GM15510 (cell line): ENCODE data around the gene GRM7.

Experiments
- POLR2A ChIP-seq: IDR thresholded peaks from 3 replicates; pipeline ENCODE4 v1.6.1; 2011; ENCODE audit warnings: borderline replicate concordance; ENCODE audit not compliant: insufficient read length; ENCODE audit errors: extremely low read depth

Gene GRM7

DNA sequence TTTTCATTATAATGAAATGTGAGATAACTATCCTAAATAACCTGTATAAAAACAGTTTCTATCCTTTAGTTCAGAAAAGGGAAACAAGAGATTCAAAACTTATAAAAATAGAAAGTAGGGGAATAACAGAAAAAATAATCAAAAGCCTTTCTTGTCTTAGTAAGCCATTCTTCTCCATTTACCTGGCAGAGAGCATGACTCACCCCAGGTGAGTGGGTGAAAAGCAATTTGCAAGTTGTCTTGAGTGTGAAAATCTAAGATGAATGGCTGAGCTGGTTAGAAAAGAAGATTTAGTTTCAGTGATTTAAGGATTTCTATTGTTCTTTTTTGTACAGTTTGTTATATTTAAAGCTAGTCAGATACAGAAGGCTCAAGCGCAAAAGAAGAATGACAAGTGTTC is 702.0 kb downstream of the GRM7 start:
- TF ChIP-seq POLR2A = no peak

DNA sequence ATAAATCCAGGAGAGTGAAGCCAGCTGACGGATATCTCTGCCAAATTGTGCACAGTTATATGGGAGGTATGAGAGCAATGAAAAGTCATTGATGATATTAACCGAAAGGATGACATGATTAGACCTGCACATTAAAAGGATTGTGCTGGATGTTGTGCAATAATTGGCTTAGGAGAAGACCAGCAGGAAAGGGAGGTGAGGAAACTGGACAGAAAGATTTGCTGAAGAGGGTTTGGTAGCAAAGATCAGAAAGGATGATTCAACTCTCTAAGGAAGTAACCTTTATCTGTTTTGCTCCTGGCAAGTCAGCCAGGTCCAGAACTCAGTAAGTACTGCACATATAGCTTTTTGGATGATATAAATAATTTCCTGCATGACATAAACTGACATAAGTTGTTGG is 704.7 kb downstream of the GRM7 start:
- TF ChIP-seq POLR2A = no peak

DNA sequence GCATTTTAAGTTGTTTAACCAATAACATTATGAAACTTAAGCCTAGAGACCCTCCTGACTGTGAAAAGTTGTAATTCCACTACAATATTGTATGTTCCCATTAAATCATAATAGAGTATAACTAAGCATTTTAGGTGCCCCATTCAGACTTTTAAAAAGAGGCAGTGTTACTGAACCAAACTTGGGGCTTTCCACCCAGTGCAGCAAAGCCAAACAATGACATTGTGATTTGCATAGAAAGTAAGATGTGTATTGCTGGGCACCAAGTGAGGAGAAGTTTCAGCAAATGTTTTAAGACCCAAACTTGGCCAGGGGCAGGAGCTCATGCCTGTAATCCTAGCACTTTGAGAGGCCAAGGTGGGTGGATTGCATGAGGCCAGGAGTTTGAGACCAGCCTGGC is 706.2 kb downstream of the GRM7 start:
- TF ChIP-seq POLR2A = no peak

- TF ChIP-seq POLR2A = no peak
Measured at GRCh38 chr3:7568526-7569184, 707.7 kb downstream of the GRM7 start.

- no peak for TF ChIP-seq POLR2A
Measured at GRCh38 chr3:7573330-7573729, 712.4 kb downstream of the GRM7 start.

DNA sequence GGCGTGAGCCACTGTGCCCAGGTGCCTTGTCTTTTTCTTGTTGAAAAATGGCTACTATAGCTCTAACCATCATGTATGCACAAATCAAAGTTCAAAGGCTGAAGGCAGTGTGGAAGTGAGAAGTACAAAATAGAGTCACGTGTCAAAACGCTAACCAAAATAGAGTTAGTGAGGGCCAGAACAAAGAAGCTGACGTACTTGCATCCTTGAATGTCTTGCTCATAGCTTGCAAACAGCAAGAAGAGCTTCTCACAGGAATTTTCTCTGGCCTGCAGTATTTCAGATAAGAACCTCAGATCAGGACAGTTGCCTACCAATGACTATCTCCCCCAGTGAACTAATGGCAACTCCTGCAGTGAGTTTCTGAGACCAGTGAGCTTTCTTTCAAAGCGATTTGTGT is 713.5 kb downstream of the GRM7 start:
- TF ChIP-seq POLR2A = no peak

- TF ChIP-seq POLR2A = no peak
Measured at GRCh38 chr3:7576071-7576470, 715.2 kb downstream of the GRM7 start.

- TF ChIP-seq POLR2A = no peak
Measured at GRCh38 chr3:7576506-7576905, 715.6 kb downstream of the GRM7 start.

GRCh38 chr3:7577513-7577912 is 716.6 kb downstream of the GRM7 start:
- no peak for TF ChIP-seq POLR2A

DNA sequence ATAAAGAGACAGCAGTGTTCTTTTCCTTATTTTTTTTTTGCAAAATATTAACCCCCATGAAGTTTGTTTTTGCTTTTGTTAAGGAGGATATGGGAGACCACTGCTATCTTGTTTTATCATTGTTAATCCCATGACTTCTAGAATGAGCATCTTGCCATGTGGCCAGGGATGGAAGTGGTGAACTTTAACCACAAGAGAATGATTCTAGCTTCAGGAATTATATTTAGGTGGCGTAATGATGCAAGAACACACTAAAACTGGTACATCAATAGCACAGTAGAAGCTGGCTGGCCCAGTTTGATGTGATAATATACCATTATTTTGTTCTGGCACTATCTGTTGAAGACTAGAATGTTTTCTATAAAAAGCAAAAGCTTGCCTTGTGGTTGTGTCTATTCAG is 720.9 kb downstream of the GRM7 start:
- no peak for TF ChIP-seq POLR2A

DNA sequence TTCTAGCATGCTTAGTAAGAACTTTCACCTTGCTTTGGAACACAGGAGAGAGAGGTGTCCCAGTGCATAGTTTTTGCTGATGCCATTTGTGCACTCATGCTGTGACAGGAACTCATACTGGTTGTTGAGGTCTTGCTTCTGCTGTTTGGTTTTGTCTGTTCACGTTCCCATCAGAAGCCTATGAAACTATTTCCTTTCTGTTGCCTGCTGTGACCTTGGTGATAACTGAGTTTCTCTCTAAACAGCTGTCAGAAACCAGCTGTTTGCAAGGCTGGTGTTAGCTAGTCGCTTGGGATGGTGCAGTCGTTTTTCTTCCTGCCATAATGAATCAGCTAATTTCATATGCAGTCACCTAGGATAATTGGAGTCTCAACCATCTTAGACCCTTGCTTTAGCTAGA is 724.1 kb downstream of the GRM7 start:
- TF ChIP-seq POLR2A = no peak

GRCh38 chr3:7588236-7588635 is 727.3 kb downstream of the GRM7 start:
- no peak for TF ChIP-seq POLR2A

DNA sequence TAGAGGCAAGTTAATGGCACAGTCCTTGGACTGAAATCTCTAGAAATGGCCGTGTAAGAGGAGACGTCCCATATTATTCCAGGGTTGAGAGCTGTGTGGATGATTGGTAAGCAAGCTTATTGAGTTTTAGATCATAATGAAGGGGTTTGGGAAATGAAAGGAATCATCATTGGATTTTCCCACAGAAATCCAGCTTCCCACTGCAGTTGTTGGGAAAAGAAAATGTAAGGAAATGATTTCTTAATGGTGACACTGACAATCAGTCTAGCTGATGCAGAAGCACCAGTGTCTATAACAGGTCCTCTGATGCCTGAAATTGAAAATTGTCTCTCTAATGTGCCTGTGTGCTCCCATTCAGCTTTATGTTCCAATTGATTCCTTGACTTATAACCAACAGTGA is 728.6 kb downstream of the GRM7 start:
- no peak for TF ChIP-seq POLR2A

GRCh38 chr3:7602297-7602696 is 741.4 kb downstream of the GRM7 start:
- TF ChIP-seq POLR2A = no peak

- no peak for TF ChIP-seq POLR2A
Measured at GRCh38 chr3:7607083-7607482, 746.2 kb downstream of the GRM7 start.

DNA sequence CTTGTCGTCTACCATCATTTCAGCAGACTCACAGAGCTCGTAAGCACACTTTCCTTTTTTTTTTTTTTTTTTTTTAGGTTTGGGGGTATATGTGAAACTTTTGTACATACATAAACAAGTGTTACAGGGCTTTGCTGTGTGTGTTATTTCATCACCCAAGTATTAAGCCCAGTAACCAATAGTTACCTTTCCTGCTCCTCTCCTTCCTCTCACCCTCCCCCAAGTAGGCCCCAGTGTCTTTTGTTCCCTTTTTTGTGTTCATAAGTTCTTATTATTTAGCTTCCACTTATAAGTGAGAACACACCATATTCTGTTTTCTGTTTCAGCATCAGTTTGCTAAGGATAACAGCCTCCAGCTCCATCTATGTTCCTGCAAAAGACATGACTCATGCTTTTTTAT is 746.8 kb downstream of the GRM7 start:
- TF ChIP-seq POLR2A = no peak

GRCh38 chr3:7610634-7611033 is 749.7 kb downstream of the GRM7 start:
- no peak for TF ChIP-seq POLR2A
